Measurements from ENCODE around the gene SMAD5. TPM values are rescaled to one million over a fixed set of nuclear protein-coding genes. Genes with fewer than 3 reads are reported as not detected.

The SMAD5 gene
- total RNA-seq, 1 experiment from 2014 or later, result 69.3 TPM

DNA sequence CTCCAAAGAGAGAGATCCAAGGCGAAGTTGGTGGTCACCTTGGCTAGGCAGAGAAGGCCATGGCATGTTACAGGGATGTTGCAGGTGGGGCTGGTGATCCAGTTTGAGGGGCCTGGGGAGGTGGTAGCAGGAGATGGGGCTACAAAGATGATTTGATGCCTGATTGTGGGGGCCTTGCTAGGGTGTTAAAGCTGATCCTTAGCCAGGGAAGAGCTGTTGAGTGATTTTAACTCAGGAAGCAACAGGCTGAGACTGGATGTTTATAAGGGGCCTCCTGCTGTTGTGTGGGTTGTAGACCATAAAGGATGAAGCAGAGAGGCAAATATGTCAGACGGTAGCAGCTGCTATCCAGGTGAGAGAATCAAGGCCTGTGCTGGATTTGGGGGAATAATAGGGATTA is 19.0 kb upstream of the SMAD5 start:
- Histone ChIP-seq H4K5ac (ENCODE audit: insufficient read length, low read depth, low read length) (no peak overlapping the region), H2AK5ac (ENCODE audit: insufficient read length, low read length) (no peak overlapping the region), H2BK5ac (ENCODE audit: insufficient read length, low read length) (no peak overlapping the region), H3K79me2 (ENCODE audit: insufficient read depth, low read length) (no peaks in the 10 kb centered on the region), H3K23ac (ENCODE audit: insufficient read length, low read depth, low read length) (no peak overlapping the region), H2BK120ac (ENCODE audit: low read depth, low read length, poor library complexity, severe bottlenecking) (no peak overlapping the region), H3K18ac (ENCODE audit: insufficient read length, low read depth, low read length) (no peak overlapping the region), H3K4ac (ENCODE audit: low read depth, low read length) (no peak overlapping the region), H4K20me1 (ENCODE audit: control insufficient read depth, insufficient read depth, insufficient read length) (no peaks in the 10 kb centered on the region), H2BK12ac (ENCODE audit: insufficient read length, low read depth, low read length) (no peak overlapping the region), H2BK15ac (ENCODE audit: low read depth, low read length) (no peak overlapping the region), H3K27ac (ENCODE audit: insufficient read length, low read depth, low read length) (no peak overlapping the region), H2AFZ (ENCODE audit: low read length) (no peak overlapping the region), H3K56ac (ENCODE audit: insufficient read length, low read depth, low read length) (no peak overlapping the region), H3K9me3 (ENCODE audit: control insufficient read depth, low read depth, low read length) (no peaks in the 10 kb centered on the region), H2BK20ac (ENCODE audit: low read depth, low read length, poor library complexity, severe bottlenecking) (no peak overlapping the region), H3K79me1 (ENCODE audit: insufficient read depth, low read depth, low read length, poor library complexity, severe bottlenecking) (no peaks in the 10 kb centered on the region), H3K4me2 (ENCODE audit: insufficient read depth, insufficient read length, low read length) (no peak overlapping the region), H3K27me3 (ENCODE audit: insufficient read depth, low read length) (no peaks in the 10 kb centered on the region), H3K23me2 (ENCODE audit: insufficient read length, low read depth, low read length, poor library complexity, severe bottlenecking) (no peaks in the 10 kb centered on the region), H3K14ac (ENCODE audit: insufficient read depth, low read length) (no peak overlapping the region), H4K8ac (replicated peaks; ENCODE audit: insufficient read length, low read depth, low read length) (no peak overlapping the region), H3T11ph (ENCODE audit: low read length) (no peak overlapping the region), H3K9ac (ENCODE audit: extremely low read depth, insufficient read length, low read length) (no peak overlapping the region), H4K91ac (ENCODE audit: insufficient read length, low read depth, low read length) (no peak overlapping the region), H3K4me1 (ENCODE audit: insufficient read depth, low read length) (no peaks in the 10 kb centered on the region; the same call in 1 of the 2 replicates)
- H3K36me3 Mint-ChIP-seq (ENCODE audit: insufficient read depth in 1 of 3, low read depth in 3 of 3), result no peaks in the 10 kb centered on the region
- WGBS (ENCODE audit: extremely low coverage, insufficient read length, low lambda C conversion rate), result no CpG with 5 or more reads among the region's 2 CpGs
- peaks cover 4 to 6% of the 10 kb centered on the region in 2 experiments for H3K4me1 Mint-ChIP-seq
- DNase-seq, result no peak
- no peak overlapping the region; a peak in 1 of 7 replicates for H3K27ac Mint-ChIP-seq
- no peaks in the 10 kb centered on the region for H3K9me3 Mint-ChIP-seq
- no peak for TF ChIP-seq CTCF (conservative IDR thresholded peaks at IDR 0.05)
- peaks cover 16% of the 10 kb centered on the region for H3K27me3 Mint-ChIP-seq (ENCODE audit: low read depth)
- H3K4me3 Mint-ChIP-seq, result no peak overlapping the region

Data from H9 (cell line).